Neural cell (in vitro differentiated cells): ENCODE data around the gene ROBO3. TPM values are rescaled to one million over a fixed set of nuclear protein-coding genes. Genes with fewer than 3 reads are reported as not detected.

Experiments
- H2AFZ ChIP-seq: fragments of 200-600, 300-800 bp; sonication (generic), shearing (Covaris generic); 2 replicates; pipeline ENCODE4 v1.6.0; 2014; ENCODE audit warnings: low read depth, mild to moderate bottlenecking, antibody characterized with exemption, low read length, moderate library complexity
- H3F3A ChIP-seq: fragments of 200-600 bp; shearing (Covaris generic); 2 replicates; pipeline ENCODE4 v1.6.1; 2016; ENCODE audit warnings: mild to moderate bottlenecking, moderate library complexity, mixed read lengths, antibody characterized with exemption, low read length; ENCODE audit not compliant: insufficient read depth, poor library complexity, severe bottlenecking
- H3K27ac ChIP-seq: fragments of 200-600, 300-800 bp; sonication (generic), shearing (Covaris generic); 2 replicates; pipeline ENCODE4 v1.5.1; 2014; ENCODE audit warnings: mild to moderate bottlenecking, low read length, moderate library complexity
- H3K27me3 ChIP-seq: fragments of 300-800, 200-600 bp; sonication (generic), shearing (Covaris generic); 2 replicates; pipeline ENCODE4 v1.6.0; 2014; ENCODE audit warnings: mild to moderate bottlenecking, low read depth, low read length, moderate library complexity; ENCODE audit not compliant: insufficient read depth
- H3K36me3 ChIP-seq: fragments of 300-800, 200-600 bp; sonication (generic), shearing (Covaris generic); 2 replicates; pipeline ENCODE4 v1.5.1; 2014; ENCODE audit warnings: mild to moderate bottlenecking, antibody characterized with exemption, low read length, moderate library complexity; ENCODE audit not compliant: insufficient read depth
- H3K4me2 ChIP-seq: fragments of 300-800, 200-600 bp; sonication (generic), shearing (Covaris generic); 2 replicates; pipeline ENCODE4 v1.6.0; 2014; ENCODE audit warnings: mild to moderate bottlenecking, low read length
- H3K4me3 ChIP-seq: fragments of 300-800, 200-600 bp; sonication (generic), shearing (Covaris generic); 2 replicates; pipeline ENCODE4 v1.5.1; 2014; ENCODE audit warnings: mild to moderate bottlenecking, low read length, moderate library complexity
- H3K79me2 ChIP-seq: fragments of 200-600 bp; shearing (Covaris generic); replicated peaks from 2 replicates; pipeline ENCODE4 v1.6.0; 2014; ENCODE audit warnings: mild to moderate bottlenecking, low read length, moderate library complexity; ENCODE audit not compliant: insufficient read depth
- H3K9ac ChIP-seq: fragments of 300-800, 200-600 bp; sonication (generic), shearing (Covaris generic); 2 replicates; pipeline ENCODE4 v1.6.1; 2016; ENCODE audit warnings: mild to moderate bottlenecking, low read length, mixed read lengths
- H3K9me2 ChIP-seq: fragments of 200-600 bp; shearing (Covaris generic); 2 replicates; pipeline ENCODE4 v1.6.1; 2016; ENCODE audit warnings: mild to moderate bottlenecking, low read length, mixed read lengths; ENCODE audit not compliant: insufficient read depth
- H3K9me3 ChIP-seq: fragments of 200-600, 300-800 bp; sonication (generic), shearing (Covaris generic); 2 replicates; pipeline ENCODE4 v1.6.1; 2016; ENCODE audit warnings: mild to moderate bottlenecking, mixed run types, low read length, moderate library complexity, mixed read lengths
- H4K20me1 ChIP-seq: fragments of 200-600 bp; shearing (Covaris generic); 2 replicates; pipeline ENCODE4 v1.6.1; 2016; ENCODE audit warnings: mild to moderate bottlenecking, mixed run types; ENCODE audit not compliant: insufficient read depth
- EP300 ChIP-seq: fragments of 450-650 bp; conservative IDR thresholded peaks from 2 replicates; pipeline ENCODE4 v1.6.1; 2014; ENCODE audit warnings: antibody characterized with exemption, mild to moderate bottlenecking, moderate library complexity; ENCODE audit not compliant: poor library complexity, severe bottlenecking
- EZH2 ChIP-seq: fragments of 200-600, 300-800 bp; shearing (Covaris generic), sonication (generic); IDR thresholded peaks from 2 replicates; pipeline ENCODE4 v1.6.1; 2014; ENCODE audit warnings: antibody characterized with exemption, low read length, borderline replicate concordance, mild to moderate bottlenecking; ENCODE audit not compliant: insufficient read depth, poor library complexity, severe bottlenecking
- MXI1 ChIP-seq: fragments of 450-650 bp; conservative IDR thresholded peaks from 2 replicates; pipeline ENCODE4 v1.6.1; 2014; ENCODE audit warnings: antibody characterized with exemption, mild to moderate bottlenecking; ENCODE audit not compliant: poor library complexity, severe bottlenecking
- POLR2AphosphoS5 ChIP-seq: IDR thresholded peaks from 2 replicates; pipeline ENCODE4 v1.6.1; 2012
- RAD21 ChIP-seq: fragments of 450-650 bp; conservative IDR thresholded peaks from 2 replicates; pipeline ENCODE4 v1.6.1; 2014; ENCODE audit warnings: antibody characterized with exemption, mild to moderate bottlenecking, moderate library complexity
- SMC3 ChIP-seq: fragments of 450-650 bp; conservative IDR thresholded peaks from 2 replicates; pipeline ENCODE4 v1.6.1; 2014; ENCODE audit warnings: antibody characterized with exemption, mild to moderate bottlenecking, moderate library complexity; ENCODE audit not compliant: poor library complexity
- TAF1 ChIP-seq: IDR thresholded peaks from 2 replicates; pipeline ENCODE4 v1.6.1; 2012; ENCODE audit warnings: low read depth
- polyA plus RNA-seq: library from polyadenylated mRNA; depleted of rRNA; stranded (reverse); fragments of >200 nt; gene quantifications from 2 replicates; pipeline ENCODE4 v1.2.3, GENCODE V29; 2014
- TF ChIP-seq, protein P1 (sequence below): fragments of 450-650 bp; IDR thresholded peaks from 2 replicates; pipeline ENCODE4 v1.5.1; 2014; ENCODE audit warnings: antibody characterized with exemption, mild to moderate bottlenecking, moderate library complexity; ENCODE audit not compliant: poor library complexity, severe bottlenecking
- TF ChIP-seq, protein P2 (sequence below): IDR thresholded peaks from 2 replicates; pipeline ENCODE4 v1.6.1; 2012; ENCODE audit warnings: borderline replicate concordance

The ROBO3 gene
- polyA plus RNA-seq, 1 donor from 2014 or later: 12.8 TPM

DNA sequence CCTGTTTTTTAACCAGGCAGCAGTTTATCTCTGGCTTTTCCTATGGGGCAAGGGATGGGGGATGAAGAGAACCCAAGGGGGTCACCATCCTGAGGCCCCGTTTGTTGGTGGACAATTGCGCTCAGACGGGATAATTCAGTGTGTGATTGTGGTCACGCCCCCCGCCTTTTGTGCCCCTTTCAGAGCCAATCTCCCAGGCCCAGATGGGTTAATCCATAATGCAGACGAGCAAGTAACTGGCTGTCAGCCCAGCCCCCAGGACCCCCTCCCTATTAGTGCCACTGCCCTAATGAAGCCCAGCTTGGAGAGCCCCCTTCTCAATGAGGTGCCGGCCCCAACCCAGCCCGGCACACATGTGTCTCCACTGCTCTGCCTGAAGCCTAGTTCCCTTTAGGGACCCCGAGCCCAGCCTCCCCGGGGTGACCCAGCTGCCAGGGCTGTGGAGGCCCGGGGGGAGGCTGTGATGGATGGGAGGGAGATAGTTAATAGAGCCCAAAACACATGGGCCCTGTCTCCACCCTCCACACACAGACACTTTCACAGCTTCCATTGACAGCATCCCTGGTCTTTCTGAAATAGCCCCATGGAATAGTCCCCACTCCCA is 19.1 kb upstream of the ROBO3 start:
- no peaks in the 10 kb centered on the region for H4K20me1 ChIP-seq
- no peaks in the 10 kb centered on the region for H3K9me2 ChIP-seq
- no peak overlapping the region for H2AFZ ChIP-seq
- no peaks in the 10 kb centered on the region for H3K36me3 ChIP-seq
- H3F3A ChIP-seq: no peaks in the 10 kb centered on the region
- H3K79me2 ChIP-seq: no peaks in the 10 kb centered on the region
- H3K27ac ChIP-seq: no peak overlapping the region
- peaks cover 39% of the 10 kb centered on the region for H3K27me3 ChIP-seq
- no peak overlapping the region for H3K4me2 ChIP-seq
- no peak overlapping the region for H3K4me3 ChIP-seq
- no peaks in the 10 kb centered on the region for H3K9me3 ChIP-seq
- no peak overlapping the region for H3K9ac ChIP-seq
- TF ChIP-seq SMC3 (no peak), MXI1 (no peak), POLR2AphosphoS5 (no peak), RAD21 (no peak), EZH2 (no peak), TAF1 (no peak), EP300 (no peak)
- TF ChIP-seq, protein P1, sequence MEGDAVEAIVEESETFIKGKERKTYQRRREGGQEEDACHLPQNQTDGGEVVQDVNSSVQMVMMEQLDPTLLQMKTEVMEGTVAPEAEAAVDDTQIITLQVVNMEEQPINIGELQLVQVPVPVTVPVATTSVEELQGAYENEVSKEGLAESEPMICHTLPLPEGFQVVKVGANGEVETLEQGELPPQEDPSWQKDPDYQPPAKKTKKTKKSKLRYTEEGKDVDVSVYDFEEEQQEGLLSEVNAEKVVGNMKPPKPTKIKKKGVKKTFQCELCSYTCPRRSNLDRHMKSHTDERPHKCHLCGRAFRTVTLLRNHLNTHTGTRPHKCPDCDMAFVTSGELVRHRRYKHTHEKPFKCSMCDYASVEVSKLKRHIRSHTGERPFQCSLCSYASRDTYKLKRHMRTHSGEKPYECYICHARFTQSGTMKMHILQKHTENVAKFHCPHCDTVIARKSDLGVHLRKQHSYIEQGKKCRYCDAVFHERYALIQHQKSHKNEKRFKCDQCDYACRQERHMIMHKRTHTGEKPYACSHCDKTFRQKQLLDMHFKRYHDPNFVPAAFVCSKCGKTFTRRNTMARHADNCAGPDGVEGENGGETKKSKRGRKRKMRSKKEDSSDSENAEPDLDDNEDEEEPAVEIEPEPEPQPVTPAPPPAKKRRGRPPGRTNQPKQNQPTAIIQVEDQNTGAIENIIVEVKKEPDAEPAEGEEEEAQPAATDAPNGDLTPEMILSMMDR: no peak
- TF ChIP-seq, protein P2, sequence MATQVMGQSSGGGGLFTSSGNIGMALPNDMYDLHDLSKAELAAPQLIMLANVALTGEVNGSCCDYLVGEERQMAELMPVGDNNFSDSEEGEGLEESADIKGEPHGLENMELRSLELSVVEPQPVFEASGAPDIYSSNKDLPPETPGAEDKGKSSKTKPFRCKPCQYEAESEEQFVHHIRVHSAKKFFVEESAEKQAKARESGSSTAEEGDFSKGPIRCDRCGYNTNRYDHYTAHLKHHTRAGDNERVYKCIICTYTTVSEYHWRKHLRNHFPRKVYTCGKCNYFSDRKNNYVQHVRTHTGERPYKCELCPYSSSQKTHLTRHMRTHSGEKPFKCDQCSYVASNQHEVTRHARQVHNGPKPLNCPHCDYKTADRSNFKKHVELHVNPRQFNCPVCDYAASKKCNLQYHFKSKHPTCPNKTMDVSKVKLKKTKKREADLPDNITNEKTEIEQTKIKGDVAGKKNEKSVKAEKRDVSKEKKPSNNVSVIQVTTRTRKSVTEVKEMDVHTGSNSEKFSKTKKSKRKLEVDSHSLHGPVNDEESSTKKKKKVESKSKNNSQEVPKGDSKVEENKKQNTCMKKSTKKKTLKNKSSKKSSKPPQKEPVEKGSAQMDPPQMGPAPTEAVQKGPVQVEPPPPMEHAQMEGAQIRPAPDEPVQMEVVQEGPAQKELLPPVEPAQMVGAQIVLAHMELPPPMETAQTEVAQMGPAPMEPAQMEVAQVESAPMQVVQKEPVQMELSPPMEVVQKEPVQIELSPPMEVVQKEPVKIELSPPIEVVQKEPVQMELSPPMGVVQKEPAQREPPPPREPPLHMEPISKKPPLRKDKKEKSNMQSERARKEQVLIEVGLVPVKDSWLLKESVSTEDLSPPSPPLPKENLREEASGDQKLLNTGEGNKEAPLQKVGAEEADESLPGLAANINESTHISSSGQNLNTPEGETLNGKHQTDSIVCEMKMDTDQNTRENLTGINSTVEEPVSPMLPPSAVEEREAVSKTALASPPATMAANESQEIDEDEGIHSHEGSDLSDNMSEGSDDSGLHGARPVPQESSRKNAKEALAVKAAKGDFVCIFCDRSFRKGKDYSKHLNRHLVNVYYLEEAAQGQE: no peak

DNA sequence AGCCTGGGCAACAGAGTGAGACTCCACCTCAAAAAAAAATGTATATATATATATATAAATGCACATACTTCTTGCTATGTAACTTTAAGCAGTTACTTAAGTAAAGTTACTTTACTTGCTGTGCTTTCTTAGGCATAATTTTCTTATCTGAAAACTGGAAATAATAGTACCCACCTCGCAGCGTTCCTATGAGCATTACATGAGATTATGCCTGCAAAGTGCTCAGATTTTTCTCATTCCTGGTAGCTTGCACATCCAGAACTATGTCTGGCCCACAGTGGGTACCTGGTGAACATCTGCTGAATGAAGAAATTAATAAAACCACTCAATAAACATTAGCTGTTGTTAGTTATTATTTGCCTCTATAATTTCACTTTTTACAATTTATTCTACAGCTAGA is 6.1 kb upstream of the ROBO3 start:
- H4K20me1 ChIP-seq: no peaks in the 10 kb centered on the region
- no peaks in the 10 kb centered on the region for H3F3A ChIP-seq
- H3K4me3 ChIP-seq: no peak overlapping the region
- H3K9me2 ChIP-seq: no peaks in the 10 kb centered on the region
- no peak overlapping the region for H2AFZ ChIP-seq
- H3K4me2 ChIP-seq: no peak overlapping the region
- no peaks in the 10 kb centered on the region for H3K36me3 ChIP-seq
- no peak overlapping the region for H3K9ac ChIP-seq
- peaks cover 27% of the 10 kb centered on the region for H3K27me3 ChIP-seq
- TF ChIP-seq MXI1 (no peak), SMC3 (no peak), TAF1 (no peak), RAD21 (no peak)
- TF ChIP-seq, protein P2: no peak
- no peaks in the 10 kb centered on the region for H3K79me2 ChIP-seq
- no peak overlapping the region for H3K27ac ChIP-seq
- H3K9me3 ChIP-seq: no peaks in the 10 kb centered on the region
